RCC 7860 (cell line): ENCODE data around the gene USP2.

Experiments used
- DNase-seq: peaks from one replicate; pipeline ENCODE4 v3.0.0-alpha.2; 2015; ENCODE audit warnings: low spot score
- FAIRE-seq: peaks from 2 replicates; lab custom pipeline; 2012; peaks lifted over from hg19 to GRCh38; lab: Jason Lieb, UNC

USP2 gene

GRCh38 chr11:119377112-119377901 is 4.2 kb downstream of the USP2 start:
- no peak for FAIRE-seq
- no peak for DNase-seq

DNA sequence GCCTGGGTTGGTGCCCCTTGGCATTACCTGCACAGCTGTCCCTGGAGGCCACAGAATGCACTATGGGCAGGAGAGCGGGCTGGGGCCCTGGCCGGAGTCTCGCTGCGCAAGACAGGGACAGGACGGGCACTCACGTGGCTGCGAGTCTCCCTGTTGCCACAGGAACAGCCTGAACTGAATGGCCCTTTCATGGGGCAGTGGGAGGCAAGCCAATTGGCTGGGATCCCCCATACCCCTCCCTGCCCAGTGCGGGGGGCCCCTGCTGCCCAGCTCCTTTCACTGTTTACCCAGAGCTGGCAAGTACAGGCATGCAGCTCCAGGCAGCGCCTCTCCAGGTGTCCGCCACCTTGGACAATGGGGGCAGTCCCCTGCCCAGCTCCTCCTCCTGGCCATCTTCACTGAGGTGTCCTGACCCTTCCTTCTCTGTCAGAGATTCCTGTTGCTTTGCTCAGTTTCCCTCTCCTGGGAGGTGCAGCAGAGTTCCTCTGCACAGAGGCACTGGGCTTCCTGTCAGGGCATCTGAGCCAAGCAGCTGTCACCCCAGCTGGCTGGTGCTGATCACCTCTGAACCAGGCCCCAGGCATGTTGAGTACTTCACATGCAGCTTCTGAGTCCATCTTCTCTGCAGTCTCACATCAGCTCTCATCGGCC is 5.2 kb downstream of the USP2 start:
- no peak for DNase-seq
- no peak for FAIRE-seq

- DNase-seq (no peak), FAIRE-seq (no peak)
Observed at GRCh38 chr11:119375337-119376196, 5.9 kb downstream of the USP2 start.

GRCh38 chr11:119374632-119375336 is 6.7 kb downstream of the USP2 start:
- no peak for DNase-seq
- no peak for FAIRE-seq

- DNase-seq (peak; percentile 52), FAIRE-seq (no peak)
Observed at GRCh38 chr11:119373921-119374631, 7.4 kb downstream of the USP2 start.

DNA sequence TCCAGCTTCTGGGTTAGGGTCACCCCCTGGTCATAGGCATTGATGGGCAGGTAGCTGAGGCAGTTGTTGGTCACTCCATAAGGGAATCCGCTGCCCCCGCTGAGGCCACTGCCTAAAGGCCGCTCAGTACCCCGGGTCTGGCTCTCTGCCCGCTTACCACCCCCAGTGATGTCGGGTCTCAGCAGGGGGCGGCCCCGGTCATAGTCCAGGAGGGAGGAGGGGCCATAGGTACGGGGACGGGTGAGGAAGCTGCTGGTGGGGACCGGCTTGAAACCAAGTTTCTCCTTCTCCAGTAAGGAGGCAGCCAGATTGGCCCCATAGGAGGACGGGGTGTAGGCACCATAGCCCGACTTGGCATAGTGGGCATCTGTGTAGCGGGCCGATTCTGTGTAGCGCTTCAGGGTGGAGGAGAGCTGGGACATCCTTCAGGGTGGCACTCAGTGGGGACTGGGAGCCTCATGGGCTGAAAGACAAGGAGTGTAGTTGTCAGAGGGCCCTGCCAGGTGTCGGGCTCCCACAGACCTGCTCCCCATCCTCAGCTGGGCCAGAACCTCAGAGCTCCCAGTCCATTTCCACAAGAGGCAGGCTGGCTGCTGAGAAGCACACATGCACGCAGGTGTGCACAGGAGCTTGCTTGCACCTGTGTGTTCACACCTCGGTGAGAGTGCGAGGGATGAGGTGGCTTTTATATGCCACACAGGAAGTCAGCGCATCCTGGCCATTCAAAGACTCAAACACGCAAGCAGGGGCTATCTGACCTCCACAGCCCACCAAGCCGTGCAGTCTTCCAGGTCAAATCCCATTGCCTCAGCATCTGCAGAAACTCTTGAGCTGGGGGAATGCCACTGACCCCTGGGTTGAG is 8.2 kb downstream of the USP2 start:
- FAIRE-seq (no peak), DNase-seq (no peak)

GRCh38 chr11:119372260-119373058 is 9.0 kb downstream of the USP2 start:
- no peak for FAIRE-seq
- DNase-seq = no peak

DNA sequence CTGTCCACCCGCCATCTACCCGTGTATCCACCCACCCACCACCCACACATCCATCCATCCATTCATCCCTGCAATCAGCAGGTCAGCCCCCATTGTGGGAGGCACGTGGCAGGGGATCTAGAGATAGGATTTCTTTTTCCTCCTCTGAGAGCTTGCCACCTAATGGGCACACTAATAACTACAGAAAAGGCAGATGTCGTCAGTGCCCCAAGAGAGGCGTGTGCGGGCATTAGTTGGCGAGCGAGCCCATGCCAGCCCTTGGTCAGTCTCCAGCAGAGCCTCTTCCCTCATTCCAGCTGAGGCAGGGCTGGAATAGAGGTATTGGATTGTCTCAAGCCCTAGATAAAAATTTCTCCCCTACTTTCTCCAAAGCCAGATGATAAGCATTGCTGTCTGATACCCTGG is 9.7 kb downstream of the USP2 start:
- DNase-seq (no peak), FAIRE-seq (no peak)

- no peak for FAIRE-seq
- DNase-seq = no peak
Observed at GRCh38 chr11:119371067-119371601, 10.4 kb downstream of the USP2 start.

- FAIRE-seq (no peak), DNase-seq (no peak)
Observed at GRCh38 chr11:119370486-119371046, 10.9 kb downstream of the USP2 start.

GRCh38 chr11:119369132-119369925 is 12.2 kb downstream of the USP2 start:
- FAIRE-seq (no peak), DNase-seq (no peak)

GRCh38 chr11:119368121-119369034 is 13.1 kb downstream of the USP2 start:
- FAIRE-seq = no peak
- peak; percentile 32 for DNase-seq

GRCh38 chr11:119367661-119368120 is 13.8 kb downstream of the USP2 start:
- FAIRE-seq (no peak), DNase-seq (no peak)

DNA sequence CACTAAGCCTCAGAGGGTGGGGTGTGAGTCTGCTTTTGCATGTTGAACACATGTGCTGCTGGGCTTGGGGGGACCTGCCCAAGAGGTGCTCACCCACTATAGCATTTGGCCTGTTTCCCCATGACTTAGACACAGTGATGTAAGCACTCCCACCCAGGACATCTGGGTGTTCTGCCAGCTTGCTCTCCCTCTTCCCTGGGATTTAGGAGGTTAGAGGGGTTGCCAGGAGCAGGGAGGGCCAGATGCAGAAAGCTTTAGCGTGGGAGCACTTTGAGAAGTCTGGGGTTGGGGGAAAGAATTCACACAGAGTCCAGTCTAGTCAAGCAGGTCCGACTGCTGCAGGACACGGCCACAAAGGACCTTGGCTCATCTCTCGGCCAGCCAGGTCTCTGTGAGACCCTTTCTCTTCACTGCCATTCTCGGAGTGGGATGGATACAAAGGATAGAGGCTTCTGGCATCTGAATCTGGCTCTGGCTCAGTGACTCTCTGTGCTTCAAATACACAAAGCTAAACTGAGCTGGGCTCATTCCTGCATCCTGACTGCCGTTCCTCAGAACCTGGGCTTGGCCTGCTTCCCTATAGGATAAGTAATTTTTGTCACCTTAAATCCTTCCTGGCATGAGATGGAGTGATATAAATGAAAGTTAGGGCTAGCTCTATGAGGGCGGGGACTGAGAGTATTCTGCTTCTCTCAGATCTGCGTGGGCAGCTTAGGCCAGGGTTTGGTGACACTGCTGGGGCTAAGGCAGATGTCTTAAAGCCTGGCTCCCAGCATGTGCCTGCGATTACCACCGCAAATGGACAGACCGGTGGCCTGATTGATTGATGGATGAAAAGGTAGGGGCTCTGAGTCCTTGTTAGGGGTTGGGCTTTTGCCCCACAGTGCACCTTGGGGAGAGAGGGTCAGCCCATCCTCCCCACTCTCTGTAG is 14.5 kb downstream of the USP2 start:
- FAIRE-seq (no peak), DNase-seq (no peak)

- DNase-seq (no peak), FAIRE-seq (no peak)
Observed at GRCh38 chr11:119365071-119365591, 16.4 kb downstream of the USP2 start.
